ENCODE data around the gene LMTK3. TPM values are rescaled to one million over a fixed set of nuclear protein-coding genes. Genes with fewer than 3 reads are reported as not detected.
A peak's percentile ranks its signal among the peaks of the same experiment; 100 is the strongest.

LMTK3 gene
- total and polyA plus RNA-seq, 8 donors: 0.45 to 23.5 (median 1.4) TPM; not detected in 1

- H3K4me1 ChIP-seq: peaks cover 21 to 51% (median 32%) of the 10 kb centered on the region in 4 donors
- H3K4me3 ChIP-seq: no peak overlapping the region
- H3K36me3 ChIP-seq: peaks cover 7 to 14% (median 13%) of the 10 kb centered on the region in 4 donors
- DNase-seq: no peak
- WGBS, 5 donors: 34 to 83% (median 43%) methylated on average over 1 to 3 of the region's 3 CpGs
- no peaks in the 10 kb centered on the region for H3K9me3 ChIP-seq
- no peak for TF ChIP-seq POLR2A (IDR thresholded peaks at IDR 0.05)
- no peak for TF ChIP-seq EP300 (IDR thresholded peaks at IDR 0.05)
- TF ChIP-seq POLR2AphosphoS5 (IDR thresholded peaks at IDR 0.05): no peak
- no peak for TF ChIP-seq CTCF (IDR thresholded peaks at IDR 0.05)
- no peak overlapping the region for H3K27ac ChIP-seq
- H3K27me3 ChIP-seq: no peaks in the 10 kb centered on the region
- intact Hi-C loops (cut with DNase I; ENCODE audit: low total_unique reads): no loop called here
Observed at GRCh38 chr19:48483301-48483700, 28.3 kb downstream of the LMTK3 start.

- Histone ChIP-seq H3K36me3 (peaks cover 19 to 26% (median 26%) of the 10 kb centered on the region in 4 donors), H3K27ac (peak overlapping the region in 1 of 5 donors; percentile 88), H3K27me3 (no peaks in the 10 kb centered on the region), H3K4me1 (peaks cover 8 to 39% (median 21%) of the 10 kb centered on the region in 4 donors), H3K4me3 (no peak overlapping the region), H3K9me3 (no peaks in the 10 kb centered on the region)
- WGBS, 5 donors: 50 to 67% (median 64%) methylated on average over 5 to 7 of the region's 7 CpGs
- DNase-seq: peak in 1 of 2 donors; percentile 28
- TF ChIP-seq POLR2AphosphoS5 (IDR thresholded peaks at IDR 0.05) (no peak), CTCF (IDR thresholded peaks at IDR 0.05) (no peak), EP300 (IDR thresholded peaks at IDR 0.05) (no peak), POLR2A (IDR thresholded peaks at IDR 0.05) (no peak)
- intact Hi-C loops (cut with DNase I; ENCODE audit: low total_unique reads): no loop called here
Observed at GRCh38 chr19:48481846-48482639, 29.6 kb downstream of the LMTK3 start.

GRCh38 chr19:48480558-48481500 lies 30.8 kb downstream of the LMTK3 start:
- 13 to 20% (median 16%) methylated on average over 48 to 52 of the region's 52 CpGs for WGBS, 5 donors

More at GRCh38 chr19:48480558-48481500, 30.8 kb downstream of the LMTK3 start:
- Histone ChIP-seq H3K4me3 (peak overlapping the region; percentile 45 to 56 (median 50)), H3K9me3 (no peaks in the 10 kb centered on the region), H3K27me3 (no peaks in the 10 kb centered on the region), H3K4me1 (peaks cover 7 to 31% (median 21%) of the 10 kb centered on the region in 4 donors), H3K36me3 (peaks cover 31 to 39% (median 38%) of the 10 kb centered on the region in 4 donors), H3K27ac (peak overlapping the region; percentile 78 to 90 (median 83))
- no peak for TF ChIP-seq CTCF (IDR thresholded peaks at IDR 0.05)
- no peak for TF ChIP-seq EP300 (IDR thresholded peaks at IDR 0.05)
- no peak for TF ChIP-seq POLR2A (IDR thresholded peaks at IDR 0.05)
- TF ChIP-seq POLR2AphosphoS5 (IDR thresholded peaks at IDR 0.05): peak in 1 of 3 donors; percentile 50
- intact Hi-C loops (cut with DNase I; ENCODE audit: low total_unique reads): no loop called here
- DNase-seq: peak in 1 of 2 donors; percentile 83
